Neuronal stem cell (in vitro differentiated cells): ENCODE measurements around the gene KNOP1.

Experiments
- DNase-seq: peaks from one replicate; pipeline ENCODE4 v3.0.0-alpha.2; 2013; ENCODE audit warnings: low spot score
- H2AFZ ChIP-seq: one replicate; pipeline ENCODE4 v1.6.1; 2013; ENCODE audit warnings: mild to moderate bottlenecking, low read length, inconsistent platforms
- H2AK5ac ChIP-seq: 2 replicates; pipeline ENCODE4 v1.6.1; 2013; ENCODE audit warnings: low read depth, mild to moderate bottlenecking, inconsistent platforms, low read length, moderate library complexity, mixed read lengths
- H2BK120ac ChIP-seq: 2 replicates; pipeline ENCODE4 v1.6.1; 2013; ENCODE audit warnings: low read depth, mild to moderate bottlenecking, inconsistent platforms, low read length, moderate library complexity, mixed read lengths
- H2BK12ac ChIP-seq: one replicate; pipeline ENCODE4 v1.6.1; 2013; ENCODE audit warnings: low read length, inconsistent platforms
- H2BK15ac ChIP-seq: 2 replicates; pipeline ENCODE4 v1.6.1; 2013; ENCODE audit warnings: mild to moderate bottlenecking, low read length, inconsistent platforms, mixed read lengths
- H2BK5ac ChIP-seq: one replicate; pipeline ENCODE4 v1.6.1; 2013; ENCODE audit warnings: inconsistent platforms, mild to moderate bottlenecking, low read length, moderate library complexity
- H3K14ac ChIP-seq: one replicate; pipeline ENCODE4 v1.6.1; 2013; ENCODE audit warnings: low read length, inconsistent platforms
- H3K18ac ChIP-seq: 2 replicates; pipeline ENCODE4 v1.6.1; 2013; ENCODE audit warnings: low read length, inconsistent platforms
- H3K23ac ChIP-seq: 2 replicates; pipeline ENCODE4 v1.6.1; 2013; ENCODE audit warnings: low read depth, mild to moderate bottlenecking, mixed read lengths, low read length, inconsistent platforms; ENCODE audit not compliant: poor library complexity
- H3K27ac ChIP-seq: replicated peaks from 3 replicates; pipeline ENCODE4 v1.5.1; 2013; ENCODE audit warnings: low read length, inconsistent platforms
- H3K27me3 ChIP-seq, 3 experiments: 2 replicates each; pipeline ENCODE4 v1.6.1; 2013; ENCODE audit warnings: low read length in 3 of 3, mild to moderate bottlenecking in 2 of 3, inconsistent platforms in 1 of 3, low read depth in 1 of 3, mixed read lengths in 1 of 3, moderate library complexity in 1 of 3; ENCODE audit not compliant: control insufficient read depth in 3 of 3, insufficient read depth in 3 of 3
- H3K36me3 ChIP-seq, 2 donors: replicated peaks in 1 of 2; 2 replicates each; pipeline ENCODE4 v1.6.1; 2013; ENCODE audit warnings: low read length in 2 of 2; ENCODE audit not compliant: control insufficient read depth in 2 of 2, insufficient read depth in 2 of 2
- H3K4ac ChIP-seq: 2 replicates; pipeline ENCODE4 v1.6.1; 2013; ENCODE audit warnings: inconsistent platforms, mild to moderate bottlenecking, low read length, moderate library complexity
- H3K4me1 ChIP-seq, 2 donors: 1 replicate in 1 of 2; 2 replicates in 1 of 2; pipeline ENCODE4 v1.6.1; 2013; ENCODE audit warnings: low read length in 2 of 2, low read depth in 1 of 2; ENCODE audit not compliant: control insufficient read depth in 2 of 2, insufficient read depth in 1 of 2
- H3K4me2 ChIP-seq: one replicate; pipeline ENCODE4 v1.6.1; 2013; ENCODE audit warnings: mild to moderate bottlenecking, low read length, inconsistent platforms; ENCODE audit not compliant: insufficient read depth, poor library complexity, severe bottlenecking
- H3K4me3 ChIP-seq, 2 donors: 2 replicates each; pipeline ENCODE4 v1.5.1; 2013; ENCODE audit warnings: low read length in 2 of 2, mild to moderate bottlenecking in 2 of 2, inconsistent platforms in 1 of 2, moderate library complexity in 1 of 2
- H3K79me1 ChIP-seq: one replicate; pipeline ENCODE4 v1.6.1; 2013; ENCODE audit warnings: low read depth, mild to moderate bottlenecking, inconsistent platforms, low read length, moderate library complexity
- H3K9ac ChIP-seq: one replicate; pipeline ENCODE4 v1.6.1; 2013; ENCODE audit warnings: mild to moderate bottlenecking, low read depth, low read length, inconsistent platforms; ENCODE audit not compliant: poor library complexity
- H3K9me3 ChIP-seq, 2 donors: replicated peaks in 1 of 2; 2 replicates each; pipeline versions ENCODE3 to v1.6.1; 2013; ENCODE audit warnings: low read length in 2 of 2, mild to moderate bottlenecking in 2 of 2, inconsistent platforms in 1 of 2, low read depth in 1 of 2, mixed read lengths in 1 of 2, moderate library complexity in 1 of 2; ENCODE audit not compliant: control insufficient read depth in 2 of 2, insufficient read depth in 1 of 2
- H4K8ac ChIP-seq: one replicate; pipeline ENCODE4 v1.6.1; 2013; ENCODE audit warnings: low read depth, mild to moderate bottlenecking, inconsistent platforms, low read length, moderate library complexity
- H4K91ac ChIP-seq: one replicate; pipeline ENCODE4 v1.6.1; 2013; ENCODE audit warnings: low read length, low read depth, mild to moderate bottlenecking, inconsistent platforms; ENCODE audit not compliant: poor library complexity
- WGBS, 2 donors: extraction: QIAGEN DNeasy Blood & Tissue Kit; methylation state at CpG; one replicate each; pipeline ENCODE4 v1.1.7; 2013; ENCODE audit warnings: missing lambda C conversion rate in 2 of 2, mixed read lengths in 1 of 2; ENCODE audit not compliant: insufficient read length in 2 of 2, insufficient replicate concordance in 1 of 2; ENCODE audit errors: extremely low coverage in 2 of 2; 5-methylcytosine and 5-hydroxymethylcytosine counted together

KNOP1 gene

DNA sequence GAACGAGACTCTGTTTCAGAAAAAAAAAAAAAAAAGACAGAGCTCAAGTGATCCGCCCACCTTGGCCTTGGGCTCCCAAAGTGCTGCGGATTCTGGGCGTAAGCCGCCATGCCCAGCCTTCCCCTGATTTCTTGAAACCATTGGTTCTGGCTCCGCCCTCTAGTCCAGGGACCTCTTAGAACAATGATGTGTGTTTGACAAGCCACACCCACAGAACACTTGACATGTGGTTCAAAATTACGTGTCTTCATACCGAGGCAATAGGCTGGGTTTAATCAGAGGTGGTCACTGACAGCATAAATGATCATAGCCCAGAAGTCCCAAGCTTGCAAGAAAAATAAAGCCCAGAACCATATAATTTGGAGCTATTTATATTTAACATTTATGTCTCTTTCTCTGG, 23.0 kb downstream of the KNOP1 start:
- Histone ChIP-seq H3K79me1 (peaks cover 4% of the 10 kb centered on the region), H3K4me3 (no peak overlapping the region), H4K91ac (no peak overlapping the region), H3K9me3 (peaks cover 0 to 4% of the 10 kb centered on the region in 2 donors), H3K18ac (no peak overlapping the region), H2AK5ac (no peak overlapping the region), H3K27ac (no peak overlapping the region), H2AFZ (no peak overlapping the region), H4K8ac (no peak overlapping the region), H2BK15ac (no peak overlapping the region), H3K4ac (no peak overlapping the region), H3K4me2 (no peak overlapping the region), H3K27me3 (no peaks in the 10 kb centered on the region), H3K23ac (no peak overlapping the region), H2BK5ac (no peak overlapping the region), H2BK12ac (no peak overlapping the region), H3K36me3 (peaks cover 28 to 82% of the 10 kb centered on the region in 2 donors), H3K9ac (no peak overlapping the region), H3K14ac (no peak overlapping the region), H2BK120ac (no peak overlapping the region), H3K4me1 (no peaks in the 10 kb centered on the region)
- no CpG with 5 or more reads among the region's 8 CpGs for WGBS, 2 donors
- DNase-seq: no peak

DNA sequence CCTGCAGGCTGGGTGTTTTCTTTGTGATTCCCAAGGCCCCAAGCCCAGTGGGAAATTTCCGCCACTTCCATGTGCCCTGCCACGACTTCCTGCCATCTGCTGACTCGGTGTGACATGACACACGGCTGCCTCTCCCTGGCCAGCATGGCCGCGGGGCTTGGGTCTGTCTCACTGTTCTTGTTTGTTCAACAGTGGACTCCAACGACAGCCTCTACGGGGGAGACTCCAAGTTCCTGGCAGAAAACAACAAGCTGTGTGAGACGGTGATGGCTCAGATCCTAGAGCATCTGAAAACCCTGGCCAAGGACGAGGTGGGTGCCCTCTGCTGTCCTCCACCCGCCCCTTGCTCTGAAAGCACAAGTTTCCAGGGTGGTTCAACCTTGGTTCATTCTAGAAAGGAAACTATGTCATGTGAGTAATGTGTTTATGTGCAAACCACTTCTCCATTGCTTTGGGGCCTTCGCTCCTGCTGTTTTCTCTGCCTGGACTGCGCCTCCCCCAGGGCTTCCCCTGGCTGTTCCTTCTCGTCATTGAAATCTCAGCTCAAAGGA, 26.8 kb downstream of the KNOP1 start:
- WGBS, 2 donors: no CpG with 5 or more reads among the region's 14 CpGs
- no peak overlapping the region for H3K4ac ChIP-seq
- H2AFZ ChIP-seq: no peak overlapping the region
- no peak overlapping the region for H3K27ac ChIP-seq
- no peak overlapping the region for H3K23ac ChIP-seq
- H3K9ac ChIP-seq: no peak overlapping the region
- no peak overlapping the region for H3K18ac ChIP-seq
- H3K36me3 ChIP-seq: peaks cover 7 to 77% of the 10 kb centered on the region in 2 donors
- H2BK12ac ChIP-seq: no peak overlapping the region
- H4K8ac ChIP-seq: no peak overlapping the region
- H3K79me1 ChIP-seq: no peaks in the 10 kb centered on the region
- H4K91ac ChIP-seq: no peak overlapping the region
- H3K4me3 ChIP-seq: no peak overlapping the region
- no peak for DNase-seq
- H3K9me3 ChIP-seq: no peaks in the 10 kb centered on the region
- no peak overlapping the region for H3K14ac ChIP-seq
- H2BK120ac ChIP-seq: no peak overlapping the region
- no peak overlapping the region for H2BK15ac ChIP-seq
- H3K27me3 ChIP-seq: no peaks in the 10 kb centered on the region
- peaks cover 3 to 6% of the 10 kb centered on the region in 2 donors for H3K4me1 ChIP-seq
- H2BK5ac ChIP-seq: no peak overlapping the region
- no peak overlapping the region for H2AK5ac ChIP-seq
- no peak overlapping the region for H3K4me2 ChIP-seq

DNA sequence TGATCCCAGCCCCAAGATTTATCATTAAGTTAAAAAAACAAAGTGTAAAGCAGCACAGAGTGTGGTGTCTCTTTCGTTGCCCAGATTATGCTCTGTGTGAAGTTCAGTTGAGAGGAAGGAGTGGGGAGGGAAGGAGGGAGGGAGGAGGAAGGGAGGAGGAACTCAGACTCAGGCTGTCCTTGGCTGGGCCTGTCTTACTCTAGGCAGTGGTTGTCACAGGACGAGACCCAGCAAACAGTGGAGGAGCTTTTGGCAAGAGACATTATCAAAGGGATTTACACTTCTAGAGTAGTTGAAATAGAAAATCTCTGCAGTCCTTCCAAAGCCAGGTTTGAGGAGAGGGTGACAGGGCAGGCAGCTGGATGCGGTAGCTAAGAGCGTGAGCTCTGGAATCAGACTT, 27.8 kb downstream of the KNOP1 start:
- Histone ChIP-seq H3K4ac (no peak overlapping the region), H3K9me3 (peaks cover 0 to 2% of the 10 kb centered on the region in 2 donors), H4K8ac (no peak overlapping the region), H3K27me3 (no peaks in the 10 kb centered on the region), H3K23ac (no peak overlapping the region), H3K9ac (no peak overlapping the region), H3K4me1 (peaks cover 3 to 6% of the 10 kb centered on the region in 2 donors), H2BK5ac (no peak overlapping the region), H3K36me3 (peaks cover 10 to 82% of the 10 kb centered on the region in 2 donors), H3K4me3 (no peak overlapping the region), H2AK5ac (no peak overlapping the region), H3K14ac (no peak overlapping the region), H3K27ac (no peak overlapping the region), H2BK120ac (no peak overlapping the region), H3K18ac (no peak overlapping the region), H3K79me1 (peaks cover 2% of the 10 kb centered on the region), H2BK12ac (no peak overlapping the region), H3K4me2 (no peak overlapping the region), H2AFZ (no peak overlapping the region), H4K91ac (no peak overlapping the region), H2BK15ac (no peak overlapping the region)
- WGBS, 2 donors: no CpG with 5 or more reads among the region's 4 CpGs
- DNase-seq: no peak

DNA sequence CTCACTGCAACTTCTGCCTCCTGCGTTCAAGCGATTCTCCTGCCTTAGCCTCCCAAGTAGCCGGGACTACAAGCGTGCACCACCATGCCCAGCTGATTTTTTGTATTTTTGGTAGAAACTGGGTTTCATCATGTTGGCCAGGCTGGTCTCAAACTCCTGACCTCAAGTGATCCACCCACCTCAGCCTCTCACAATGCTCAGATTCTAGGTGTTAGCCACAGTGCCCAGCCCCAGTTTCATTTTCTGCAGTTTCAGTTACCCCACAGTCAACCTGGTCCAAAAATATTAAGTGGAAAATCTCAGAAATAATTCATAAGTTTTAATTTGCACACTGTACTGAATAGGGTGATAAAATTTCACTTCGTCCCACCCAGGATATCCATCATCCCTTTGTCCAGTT, 28.7 kb downstream of the KNOP1 start:
- WGBS, 2 donors: no CpG with 5 or more reads among the region's 5 CpGs
- Histone ChIP-seq H3K79me1 (peaks cover 2% of the 10 kb centered on the region), H3K36me3 (peaks cover 11 to 84% of the 10 kb centered on the region in 2 donors), H3K27ac (no peak overlapping the region), H2BK5ac (no peak overlapping the region), H3K27me3 (no peaks in the 10 kb centered on the region), H3K9ac (no peak overlapping the region), H3K4me1 (peaks cover 3 to 6% of the 10 kb centered on the region in 2 donors), H4K8ac (no peak overlapping the region), H3K18ac (no peak overlapping the region), H2BK120ac (no peak overlapping the region), H3K14ac (no peak overlapping the region), H2BK12ac (no peak overlapping the region), H3K4me3 (no peak overlapping the region), H4K91ac (no peak overlapping the region), H3K4ac (no peak overlapping the region), H2AFZ (no peak overlapping the region), H3K4me2 (no peak overlapping the region), H3K9me3 (peaks cover 0 to 8% of the 10 kb centered on the region in 2 donors), H2AK5ac (no peak overlapping the region), H3K23ac (no peak overlapping the region), H2BK15ac (no peak overlapping the region)
- DNase-seq: no peak
